Fibroblast of mammary gland (primary cell): Measurements from ENCODE around the gene TMOD1.

Source experiments
- DNase-seq: peaks from one replicate; pipeline ENCODE4 v3.0.0-alpha.2; 2010; ENCODE audit warnings: low read depth
- H3K4me3 ChIP-seq: 2 replicates; pipeline ENCODE4 v1.5.1; 2011; ENCODE audit warnings: low read depth, mild to moderate bottlenecking, low read length, moderate library complexity; ENCODE audit not compliant: control insufficient read depth
- CTCF ChIP-seq: conservative IDR thresholded peaks from 2 replicates; pipeline ENCODE4 v1.5.1; 2011; ENCODE audit warnings: low read depth, low read length, inconsistent platforms; ENCODE audit not compliant: control insufficient read depth, insufficient read depth

TMOD1 gene

GRCh38 chr9:97547098-97547829, 45.8 kb downstream of the TMOD1 start:
- no peak for DNase-seq
- no peak overlapping the region for H3K4me3 ChIP-seq
- no peak for TF ChIP-seq CTCF

GRCh38 chr9:97548379-97548778, 46.9 kb downstream of the TMOD1 start:
- no peak for DNase-seq
- no peak for TF ChIP-seq CTCF
- no peak overlapping the region for H3K4me3 ChIP-seq

GRCh38 chr9:97548819-97549540, 47.5 kb downstream of the TMOD1 start:
- no peak for DNase-seq
- H3K4me3 ChIP-seq, result no peak overlapping the region
- no peak for TF ChIP-seq CTCF

GRCh38 chr9:97550386-97550785, 48.9 kb downstream of the TMOD1 start:
- TF ChIP-seq CTCF, result no peak
- DNase-seq, result no peak
- no peak overlapping the region for H3K4me3 ChIP-seq

GRCh38 chr9:97551308-97551707, 49.8 kb downstream of the TMOD1 start:
- no peak for TF ChIP-seq CTCF
- no peak overlapping the region for H3K4me3 ChIP-seq
- no peak for DNase-seq

GRCh38 chr9:97553141-97553540, 51.7 kb downstream of the TMOD1 start:
- TF ChIP-seq CTCF, result no peak
- no peak overlapping the region for H3K4me3 ChIP-seq
- no peak for DNase-seq
